Activated CD8-positive, alpha-beta memory T cell treated with anti-CD3 and anti-CD28 coated beads, Interleukin-2, amount 50 U/mL, for 48 hours (primary cell): ENCODE data around the gene SCYL2.
"Not testable (repeated sequence)": the region's sequence is repeated elsewhere in the genome, so short reads cannot be mapped to it uniquely, and the experiment has no call there.

Experiments
- DNase-seq: peaks from one replicate; pipeline ENCODE4 v3.0.0-alpha.2; 2020

SCYL2 gene

GRCh38 chr12:100265107-100265506, 1.9 kb upstream of the SCYL2 start:
- not testable (repeated sequence) for DNase-seq

- DNase-seq, result no peak
Measured at GRCh38 chr12:100265732-100266584, 1.0 kb upstream of the SCYL2 start.

DNA sequence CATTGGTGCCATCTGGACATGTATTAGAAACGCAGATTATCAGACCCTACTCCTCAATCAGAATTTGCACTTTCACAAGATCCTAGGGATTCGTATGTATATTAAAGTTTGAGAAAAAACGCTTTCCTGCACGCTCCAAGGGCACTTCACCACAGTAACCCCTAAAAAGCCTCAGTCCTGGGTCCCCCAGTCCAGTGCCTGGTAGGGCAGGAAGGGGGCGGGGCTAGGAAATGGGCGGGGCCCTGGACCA, 467 bp upstream of the SCYL2 start:
- DNase-seq, result peak; percentile 97

DNA sequence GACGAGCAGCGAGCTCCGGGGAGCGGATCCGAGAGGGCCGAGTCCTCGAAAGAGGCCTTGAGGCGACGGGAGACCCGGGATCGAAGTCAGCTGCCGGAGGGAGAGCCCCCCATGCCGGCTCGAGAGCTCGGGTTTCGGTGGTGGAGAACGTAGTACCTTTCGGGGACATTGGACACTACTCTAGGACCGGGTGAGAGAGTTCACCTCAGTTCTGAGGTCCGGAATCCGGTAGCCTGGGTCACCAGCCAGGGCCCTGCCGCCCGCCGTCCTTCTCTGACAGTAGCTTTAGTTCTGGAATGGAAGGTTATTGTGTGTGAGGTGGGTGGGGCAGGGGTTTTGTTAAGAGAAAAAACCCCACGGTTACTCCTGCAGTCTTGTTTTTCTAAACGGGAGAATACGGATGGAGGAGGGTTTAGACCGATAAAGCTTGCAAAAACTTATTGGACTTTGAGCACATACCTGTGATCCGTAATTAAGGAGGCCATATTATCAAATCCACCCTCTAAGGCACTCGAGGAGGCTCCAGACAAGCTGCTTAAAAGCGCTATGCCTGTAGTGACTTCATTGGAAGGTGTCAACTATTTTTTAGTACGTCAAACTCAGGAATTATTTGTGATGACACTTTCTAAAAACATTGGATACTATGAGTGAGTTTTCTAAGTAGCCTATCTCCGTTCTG, 765 bp downstream of the SCYL2 start:
- DNase-seq, result no peak

GRCh38 chr12:100268835-100269564, 2.0 kb downstream of the SCYL2 start:
- DNase-seq, result no peak

DNA sequence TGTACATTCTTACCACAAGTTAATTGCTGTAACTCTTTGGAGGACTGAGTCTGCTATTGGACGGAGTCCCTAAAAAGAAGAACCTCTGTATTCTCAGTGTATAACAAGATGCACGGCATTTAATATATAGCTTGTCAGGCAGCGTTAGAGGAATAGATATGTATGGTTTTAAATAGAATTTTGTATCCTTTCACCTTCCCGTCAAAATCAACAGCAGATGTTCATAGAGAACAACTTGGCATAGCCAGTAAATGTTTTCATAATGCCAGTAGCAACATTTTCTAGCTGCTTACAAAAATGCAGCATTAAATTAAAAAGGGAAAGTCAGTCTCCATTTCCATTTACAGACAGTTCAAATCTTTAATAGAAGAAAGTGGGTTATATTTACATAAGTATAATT, 6.8 kb downstream of the SCYL2 start:
- DNase-seq, result no peak

- DNase-seq, result no peak
Measured at GRCh38 chr12:100274291-100274690, 7.3 kb downstream of the SCYL2 start.

GRCh38 chr12:100279159-100279558, 12.2 kb downstream of the SCYL2 start:
- DNase-seq, result no peak

DNA sequence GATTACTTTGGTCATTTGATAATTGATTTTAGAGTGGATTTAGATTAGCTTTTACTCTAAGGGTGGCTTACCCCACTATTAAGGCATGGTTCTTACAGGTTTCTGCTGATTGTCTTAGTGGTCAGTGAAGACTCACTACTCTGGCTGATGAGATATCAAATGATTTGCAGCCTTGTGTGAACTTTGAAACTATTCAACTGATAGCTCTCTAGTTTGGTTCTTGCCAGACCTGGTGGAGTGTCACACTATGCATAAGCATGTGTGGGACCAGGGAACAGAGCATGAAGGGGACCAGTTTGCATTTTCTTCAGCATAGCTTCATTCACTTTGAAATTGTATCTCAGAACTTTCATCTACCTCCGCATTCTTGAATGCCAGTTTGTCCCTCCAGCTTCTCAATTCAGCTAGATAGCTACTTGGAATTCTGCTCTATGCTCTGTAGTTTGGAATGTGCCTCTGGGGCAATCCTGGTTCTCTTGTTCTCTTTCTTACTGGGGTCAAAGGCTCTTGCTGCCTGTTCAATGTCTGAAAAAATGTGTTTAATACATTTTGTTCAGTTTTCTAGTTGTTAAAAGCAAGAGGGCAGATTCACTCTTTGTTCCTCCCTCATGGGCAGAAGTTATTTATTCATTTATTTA, 12.7 kb downstream of the SCYL2 start:
- DNase-seq, result no peak

DNA sequence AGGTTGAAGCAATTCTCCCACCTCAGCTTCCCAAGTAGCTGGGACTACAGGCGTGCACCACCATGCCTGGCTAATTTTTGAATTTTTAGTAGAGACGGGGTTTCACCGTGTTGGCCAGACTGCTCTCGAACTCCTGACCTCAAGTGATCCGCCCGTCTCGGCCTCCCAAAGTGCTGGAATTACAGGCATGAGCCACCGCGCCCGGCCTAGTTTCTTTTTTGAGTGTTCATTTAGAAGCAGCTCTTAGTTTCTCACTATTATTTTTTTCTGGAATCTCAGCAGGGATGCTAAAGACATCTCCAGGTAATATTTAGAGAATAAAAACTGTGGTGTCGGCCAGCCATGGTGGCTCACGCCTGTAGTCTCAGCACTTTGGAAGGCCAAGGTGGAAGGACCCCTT, 17.6 kb downstream of the SCYL2 start:
- not testable (repeated sequence) for DNase-seq

DNA sequence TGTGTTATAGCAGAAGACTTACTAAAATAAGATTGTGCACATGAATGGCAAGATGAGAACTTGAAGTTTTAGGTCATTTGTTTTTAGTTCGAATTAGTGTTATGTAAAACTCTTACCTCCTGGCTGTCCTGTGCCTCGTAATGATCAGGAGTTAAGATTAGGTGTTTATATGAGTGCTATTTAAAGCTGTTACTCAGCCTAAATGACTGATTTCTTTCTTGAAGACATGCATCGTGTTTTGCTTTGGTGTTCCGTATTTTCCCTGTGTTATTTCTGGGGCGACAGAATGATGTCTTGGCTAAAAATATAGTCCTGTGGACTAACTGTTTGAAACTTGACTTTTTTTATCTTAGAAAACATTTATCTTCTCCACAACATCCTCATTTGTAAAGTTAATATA, 22.1 kb downstream of the SCYL2 start:
- no peak for DNase-seq

GRCh38 chr12:100290016-100290415, 23.0 kb downstream of the SCYL2 start:
- DNase-seq, result no peak

GRCh38 chr12:100293017-100293416, 26.0 kb downstream of the SCYL2 start:
- DNase-seq, result no peak

DNA sequence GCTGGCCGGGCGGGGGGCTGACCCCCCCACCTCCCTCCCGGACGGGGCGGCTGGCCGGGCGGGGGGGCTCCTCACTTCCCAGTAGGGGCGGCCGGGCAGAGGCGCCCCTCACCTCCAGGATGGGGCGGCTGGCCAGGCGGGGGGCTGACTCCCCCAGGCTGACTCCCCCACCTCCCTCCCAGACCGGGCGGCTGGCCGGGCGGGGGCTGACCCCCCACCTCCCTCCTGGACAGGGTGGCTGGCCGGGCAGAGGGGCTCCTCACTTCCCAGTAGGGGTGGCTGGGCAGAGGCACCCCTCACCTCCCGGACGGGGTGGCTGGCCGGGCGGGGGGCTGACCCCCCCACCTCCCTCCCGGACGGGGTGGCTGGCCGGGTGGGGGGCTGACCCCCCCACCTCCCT, 27.4 kb downstream of the SCYL2 start:
- DNase-seq, result not testable (repeated sequence)

- DNase-seq, result no peak
Measured at GRCh38 chr12:100295764-100296555, 29.0 kb downstream of the SCYL2 start.

GRCh38 chr12:100302081-100302480, 35.1 kb downstream of the SCYL2 start:
- no peak for DNase-seq

DNA sequence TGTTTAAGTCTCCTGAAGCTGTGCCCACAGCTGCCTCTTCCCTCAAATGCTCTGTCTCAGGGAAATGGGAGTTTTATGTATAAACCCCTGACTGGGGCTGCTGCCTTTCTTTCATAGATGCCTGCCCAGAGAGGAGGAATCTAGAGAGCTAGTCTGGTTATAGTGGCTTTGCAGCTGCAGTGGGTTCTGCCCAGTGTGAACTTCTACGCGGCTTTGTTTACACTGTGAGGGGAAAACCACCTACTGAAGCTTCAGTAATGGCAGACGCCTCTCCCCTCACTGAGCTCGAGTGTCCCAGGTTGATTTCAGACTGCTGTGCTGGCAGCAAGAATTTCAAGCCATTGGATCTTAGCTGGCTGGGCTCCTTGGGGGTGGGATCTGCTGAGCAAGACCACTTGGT, 36.9 kb downstream of the SCYL2 start:
- DNase-seq, result no peak

DNA sequence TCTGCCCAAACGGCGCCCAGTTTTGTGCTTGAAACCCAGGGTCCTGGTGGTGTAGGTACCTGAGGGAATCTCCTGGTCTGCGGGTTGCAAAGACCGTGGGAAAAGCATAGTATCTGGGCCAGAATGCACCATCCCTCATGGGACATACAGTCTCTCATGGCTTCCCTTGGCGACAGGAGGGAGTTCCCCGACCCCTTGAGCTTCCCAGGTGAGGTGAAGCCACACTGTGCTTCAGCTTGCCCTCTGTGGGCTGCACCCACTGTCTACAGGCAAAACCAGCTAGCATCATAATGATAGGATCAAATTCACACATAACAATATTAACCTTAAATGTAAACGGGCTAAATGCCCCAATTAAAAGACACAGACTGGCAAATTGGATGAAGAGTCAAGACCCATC, 37.4 kb downstream of the SCYL2 start:
- not testable (repeated sequence) for DNase-seq

DNA sequence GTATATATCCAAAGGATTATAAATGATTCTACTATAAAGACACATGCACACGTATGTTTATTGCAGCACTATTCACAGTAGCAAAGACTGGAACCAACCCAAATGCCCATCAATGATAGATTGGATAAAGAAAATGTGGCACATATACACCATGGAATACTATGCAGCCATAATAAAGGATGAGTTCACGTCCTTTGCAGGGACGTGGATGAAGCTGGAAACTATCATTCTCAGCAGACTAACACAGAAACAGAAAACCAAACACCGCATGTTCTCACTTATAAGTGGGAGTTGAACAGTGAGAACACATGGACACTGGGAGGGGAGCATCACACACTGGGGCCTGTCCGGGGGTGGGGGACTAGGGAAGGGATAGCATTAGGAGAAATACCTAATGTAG, 41.2 kb downstream of the SCYL2 start:
- not testable (repeated sequence) for DNase-seq

GRCh38 chr12:100311317-100311716, 44.3 kb downstream of the SCYL2 start:
- DNase-seq, result no peak

GRCh38 chr12:100317371-100317770, 50.4 kb downstream of the SCYL2 start:
- no peak for DNase-seq

GRCh38 chr12:100324498-100324897, 57.5 kb downstream of the SCYL2 start:
- DNase-seq, result no peak

GRCh38 chr12:100326208-100326607, 59.2 kb downstream of the SCYL2 start:
- no peak for DNase-seq
